ENCODE results near the gene NTM. TPM values are rescaled to one million over a fixed set of nuclear protein-coding genes. Genes with fewer than 3 reads are reported as not detected.

The NTM gene
- total RNA-seq, 2 donors from 2014 or later, result 1.7 to 3.6 TPM

- H3K4me1 Mint-ChIP-seq, result peaks cover 40% of the 10 kb centered on the region
- Histone ChIP-seq H3K9ac (ENCODE audit: extremely low read depth, low read length, poor library complexity, severe bottlenecking) (no peak overlapping the region), H3K4me1 (ENCODE audit: control insufficient read depth, insufficient read depth, low read length) (peaks cover 14% of the 10 kb centered on the region), H3K27me3 (ENCODE audit: control insufficient read depth, insufficient read depth, low read length, poor library complexity, severe bottlenecking) (peaks cover 21% of the 10 kb centered on the region), H3K4me3 (ENCODE audit: low read length) (no peak overlapping the region), H3K36me3 (ENCODE audit: control insufficient read depth, insufficient read depth, low read length) (no peaks in the 10 kb centered on the region), H3K27ac (ENCODE audit: low read depth, low read length) (no peak overlapping the region), H3K9me3 (ENCODE audit: control insufficient read depth, low read length) (no peaks in the 10 kb centered on the region)
- no peak overlapping the region for H3K4me3 Mint-ChIP-seq
- WGBS, 2 experiments (ENCODE audit: insufficient coverage in 1 of 2, insufficient read length in 1 of 2), result 85 to 89% methylated on average over 10 to 13 of the region's 13 CpGs
- H3K27ac Mint-ChIP-seq, result no peak overlapping the region
- TF ChIP-seq CTCF (conservative IDR thresholded peaks at IDR 0.05), result no peak
- H3K36me3 Mint-ChIP-seq (ENCODE audit: low read depth), result no peaks in the 10 kb centered on the region
- H3K27me3 Mint-ChIP-seq (ENCODE audit: insufficient read depth), result no peaks in the 10 kb centered on the region
- no peak for DNase-seq
- no peaks in the 10 kb centered on the region for H3K9me3 Mint-ChIP-seq
Measured at GRCh38 chr11:131373756-131374155, 3.3 kb downstream of the NTM start.

- Histone ChIP-seq H3K36me3 (ENCODE audit: control insufficient read depth, insufficient read depth, low read length) (no peaks in the 10 kb centered on the region), H3K27me3 (ENCODE audit: control insufficient read depth, insufficient read depth, low read length, poor library complexity, severe bottlenecking) (peaks cover 17% of the 10 kb centered on the region), H3K4me3 (ENCODE audit: low read length) (no peak overlapping the region), H3K4me1 (ENCODE audit: control insufficient read depth, insufficient read depth, low read length) (peaks cover 14% of the 10 kb centered on the region), H3K9ac (ENCODE audit: extremely low read depth, low read length, poor library complexity, severe bottlenecking) (no peak overlapping the region), H3K27ac (ENCODE audit: low read depth, low read length) (no peak overlapping the region), H3K9me3 (ENCODE audit: control insufficient read depth, low read length) (no peaks in the 10 kb centered on the region)
- H3K36me3 Mint-ChIP-seq (ENCODE audit: low read depth), result no peaks in the 10 kb centered on the region
- H3K4me3 Mint-ChIP-seq, result no peak overlapping the region
- 71 to 79% methylated on average over 2 to 4 of the region's 4 CpGs for WGBS, 2 experiments (ENCODE audit: insufficient coverage in 1 of 2, insufficient read length in 1 of 2)
- no peaks in the 10 kb centered on the region for H3K9me3 Mint-ChIP-seq
- peaks cover 40% of the 10 kb centered on the region for H3K4me1 Mint-ChIP-seq
- no peak overlapping the region for H3K27ac Mint-ChIP-seq
- H3K27me3 Mint-ChIP-seq (ENCODE audit: insufficient read depth), result no peaks in the 10 kb centered on the region
- DNase-seq, result no peak
- no peak for TF ChIP-seq CTCF (conservative IDR thresholded peaks at IDR 0.05)
Measured at GRCh38 chr11:131375421-131375820, 5.0 kb downstream of the NTM start.

GRCh38 chr11:131375915-131376314, 5.5 kb downstream of the NTM start:
- Histone ChIP-seq H3K9ac (ENCODE audit: extremely low read depth, low read length, poor library complexity, severe bottlenecking) (no peak overlapping the region), H3K36me3 (ENCODE audit: control insufficient read depth, insufficient read depth, low read length) (no peaks in the 10 kb centered on the region), H3K4me3 (ENCODE audit: low read length) (no peak overlapping the region), H3K27ac (ENCODE audit: low read depth, low read length) (no peak overlapping the region), H3K27me3 (ENCODE audit: control insufficient read depth, insufficient read depth, low read length, poor library complexity, severe bottlenecking) (peaks cover 12% of the 10 kb centered on the region), H3K9me3 (ENCODE audit: control insufficient read depth, low read length) (no peaks in the 10 kb centered on the region), H3K4me1 (ENCODE audit: control insufficient read depth, insufficient read depth, low read length) (peaks cover 12% of the 10 kb centered on the region)
- H3K27me3 Mint-ChIP-seq (ENCODE audit: insufficient read depth), result no peaks in the 10 kb centered on the region
- no peaks in the 10 kb centered on the region for H3K9me3 Mint-ChIP-seq
- H3K36me3 Mint-ChIP-seq (ENCODE audit: low read depth), result no peaks in the 10 kb centered on the region
- no peak for DNase-seq
- peaks cover 40% of the 10 kb centered on the region for H3K4me1 Mint-ChIP-seq
- no peak overlapping the region for H3K4me3 Mint-ChIP-seq
- H3K27ac Mint-ChIP-seq, result no peak overlapping the region
- TF ChIP-seq CTCF (conservative IDR thresholded peaks at IDR 0.05), result no peak
- 88% methylated on average over 3 of the region's 3 CpGs; no CpG with 5 or more reads in 1 of the 2 experiments for WGBS, 2 experiments (ENCODE audit: insufficient coverage in 1 of 2, insufficient read length in 1 of 2)
